ENCODE data around the gene LIM2. TPM values are rescaled to one million over a fixed set of nuclear protein-coding genes. Genes with fewer than 3 reads are reported as not detected.
A peak's percentile ranks its signal among the peaks of the same experiment; 100 is the strongest.

The LIM2 gene
- total and polyA plus RNA-seq, 2 donors (not counting 1 experiment from before 2014, with no cell fraction given), result not detected

DNA sequence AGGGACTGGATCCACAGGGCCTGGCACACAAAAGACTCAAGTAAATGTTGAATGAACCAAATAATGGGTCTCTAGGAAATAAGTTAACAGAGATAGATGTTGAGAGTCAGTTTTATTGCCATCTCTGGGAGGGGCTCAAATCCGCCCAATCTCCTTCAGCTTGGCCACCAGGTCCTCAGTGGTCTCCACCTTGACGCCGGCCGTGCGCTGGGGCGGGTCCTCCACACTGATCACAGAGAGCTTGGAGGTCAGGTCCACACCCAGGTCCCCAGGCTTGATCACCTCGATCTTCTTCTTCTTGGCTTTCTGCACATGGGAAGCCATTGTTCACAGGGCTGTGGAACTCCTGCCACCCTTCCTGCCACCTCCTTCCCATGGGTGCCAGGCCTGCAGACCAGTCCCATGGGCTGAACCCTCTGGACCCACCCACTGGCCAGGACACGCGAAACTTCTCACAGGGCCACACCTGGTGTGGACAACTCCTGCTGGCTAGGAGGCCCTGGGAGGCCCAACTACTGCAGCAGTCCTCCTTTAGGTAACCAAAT is 42.6 kb downstream of the LIM2 start:
- ChIA-PET CTCF (interaction anchor here (6.7 kb wide), 1 partner anchor 314 kb away, joined by 52 read pairs; no protein-coding TSS in a partner anchor), POLR2A (no interaction called here)
- H3K27ac ChIP-seq (ENCODE audit: low read length in 2 of 2), result peak overlapping the region; percentile 82 to 90
- Mint-ChIP-seq H3K4me1 (peaks cover 44% of the 10 kb centered on the region), H3K27me3 (no peaks in the 10 kb centered on the region), H3K9me3 (ENCODE audit: insufficient read depth) (no peaks in the 10 kb centered on the region), H3K4me3 (peak overlapping the region; percentile 68), H3K27ac (peak overlapping the region; percentile 95)
- H3K4me2 ChIP-seq (replicated peaks; ENCODE audit: low read depth, low read length, poor library complexity, severe bottlenecking), result peak overlapping the region; percentile 65
- no peaks in the 10 kb centered on the region for H3K9me3 ChIP-seq (ENCODE audit: control extremely low read depth in 1 of 3, control insufficient read depth in 2 of 3, insufficient read depth in 1 of 3, low read length in 2 of 3)
- ATAC-seq (ENCODE audit: low read depth), result no peak
- no peaks in the 10 kb centered on the region for H3K79me2 ChIP-seq (ENCODE audit: control insufficient read depth, insufficient read depth, low read length)
- intact Hi-C loops (cut with micrococcal nuclease), result no loop called here
- peaks cover 0 to 22% of the 10 kb centered on the region in 2 experiments for H3K36me3 ChIP-seq (replicated peaks in 1 of 2; ENCODE audit: control extremely low read depth in 1 of 2, control insufficient read depth in 1 of 2, extremely low read depth in 1 of 2, insufficient read depth in 2 of 2, low read length in 1 of 2)
- peak overlapping the region in 1 of 5 experiments; percentile 19 for H3K4me3 ChIP-seq (ENCODE audit: control extremely low read depth in 1 of 5, extremely low read depth in 1 of 5, insufficient read depth in 1 of 5, low read depth in 2 of 5, low read length in 4 of 5)
- H3K9ac ChIP-seq (ENCODE audit: low read length), result peak overlapping the region; percentile 41
- H2AFZ ChIP-seq (ENCODE audit: insufficient read depth, low read depth, low read length, poor library complexity, severe bottlenecking), result peak overlapping the region; percentile 9
- H4K20me1 ChIP-seq (ENCODE audit: control insufficient read depth, insufficient read depth, low read length, poor library complexity, severe bottlenecking), result no peaks in the 10 kb centered on the region
- H3K27me3 ChIP-seq (replicated peaks in 1 of 4; ENCODE audit: control extremely low read depth in 1 of 4, control insufficient read depth in 3 of 4, insufficient read depth in 4 of 4, low read length in 3 of 4), result no peaks in the 10 kb centered on the region
- whole genome bisulfite sequencing (ENCODE audit: insufficient coverage), result 96% methylated on average over 9 of the region's 9 CpGs
- TF ChIP-seq, protein P1, sequence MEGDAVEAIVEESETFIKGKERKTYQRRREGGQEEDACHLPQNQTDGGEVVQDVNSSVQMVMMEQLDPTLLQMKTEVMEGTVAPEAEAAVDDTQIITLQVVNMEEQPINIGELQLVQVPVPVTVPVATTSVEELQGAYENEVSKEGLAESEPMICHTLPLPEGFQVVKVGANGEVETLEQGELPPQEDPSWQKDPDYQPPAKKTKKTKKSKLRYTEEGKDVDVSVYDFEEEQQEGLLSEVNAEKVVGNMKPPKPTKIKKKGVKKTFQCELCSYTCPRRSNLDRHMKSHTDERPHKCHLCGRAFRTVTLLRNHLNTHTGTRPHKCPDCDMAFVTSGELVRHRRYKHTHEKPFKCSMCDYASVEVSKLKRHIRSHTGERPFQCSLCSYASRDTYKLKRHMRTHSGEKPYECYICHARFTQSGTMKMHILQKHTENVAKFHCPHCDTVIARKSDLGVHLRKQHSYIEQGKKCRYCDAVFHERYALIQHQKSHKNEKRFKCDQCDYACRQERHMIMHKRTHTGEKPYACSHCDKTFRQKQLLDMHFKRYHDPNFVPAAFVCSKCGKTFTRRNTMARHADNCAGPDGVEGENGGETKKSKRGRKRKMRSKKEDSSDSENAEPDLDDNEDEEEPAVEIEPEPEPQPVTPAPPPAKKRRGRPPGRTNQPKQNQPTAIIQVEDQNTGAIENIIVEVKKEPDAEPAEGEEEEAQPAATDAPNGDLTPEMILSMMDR (IDR thresholded peaks at IDR 0.05), result no peak
- TF ChIP-seq EZH2 (IDR thresholded peaks at IDR 0.05; ENCODE audit: borderline replicate concordance, insufficient read depth, low read depth, low read length, poor library complexity, severe bottlenecking), result no peak
- DNase-seq, result no peak
- peaks cover 34 to 55% of the 10 kb centered on the region in 2 donors for H3K4me1 ChIP-seq (ENCODE audit: control insufficient read depth in 2 of 2, insufficient read depth in 2 of 2, low read length in 2 of 2)

Measured in B cell (primary cell).